ENCODE measurements around the gene TAB2.

TAB2 gene, protein sequence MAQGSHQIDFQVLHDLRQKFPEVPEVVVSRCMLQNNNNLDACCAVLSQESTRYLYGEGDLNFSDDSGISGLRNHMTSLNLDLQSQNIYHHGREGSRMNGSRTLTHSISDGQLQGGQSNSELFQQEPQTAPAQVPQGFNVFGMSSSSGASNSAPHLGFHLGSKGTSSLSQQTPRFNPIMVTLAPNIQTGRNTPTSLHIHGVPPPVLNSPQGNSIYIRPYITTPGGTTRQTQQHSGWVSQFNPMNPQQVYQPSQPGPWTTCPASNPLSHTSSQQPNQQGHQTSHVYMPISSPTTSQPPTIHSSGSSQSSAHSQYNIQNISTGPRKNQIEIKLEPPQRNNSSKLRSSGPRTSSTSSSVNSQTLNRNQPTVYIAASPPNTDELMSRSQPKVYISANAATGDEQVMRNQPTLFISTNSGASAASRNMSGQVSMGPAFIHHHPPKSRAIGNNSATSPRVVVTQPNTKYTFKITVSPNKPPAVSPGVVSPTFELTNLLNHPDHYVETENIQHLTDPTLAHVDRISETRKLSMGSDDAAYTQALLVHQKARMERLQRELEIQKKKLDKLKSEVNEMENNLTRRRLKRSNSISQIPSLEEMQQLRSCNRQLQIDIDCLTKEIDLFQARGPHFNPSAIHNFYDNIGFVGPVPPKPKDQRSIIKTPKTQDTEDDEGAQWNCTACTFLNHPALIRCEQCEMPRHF

DNA sequence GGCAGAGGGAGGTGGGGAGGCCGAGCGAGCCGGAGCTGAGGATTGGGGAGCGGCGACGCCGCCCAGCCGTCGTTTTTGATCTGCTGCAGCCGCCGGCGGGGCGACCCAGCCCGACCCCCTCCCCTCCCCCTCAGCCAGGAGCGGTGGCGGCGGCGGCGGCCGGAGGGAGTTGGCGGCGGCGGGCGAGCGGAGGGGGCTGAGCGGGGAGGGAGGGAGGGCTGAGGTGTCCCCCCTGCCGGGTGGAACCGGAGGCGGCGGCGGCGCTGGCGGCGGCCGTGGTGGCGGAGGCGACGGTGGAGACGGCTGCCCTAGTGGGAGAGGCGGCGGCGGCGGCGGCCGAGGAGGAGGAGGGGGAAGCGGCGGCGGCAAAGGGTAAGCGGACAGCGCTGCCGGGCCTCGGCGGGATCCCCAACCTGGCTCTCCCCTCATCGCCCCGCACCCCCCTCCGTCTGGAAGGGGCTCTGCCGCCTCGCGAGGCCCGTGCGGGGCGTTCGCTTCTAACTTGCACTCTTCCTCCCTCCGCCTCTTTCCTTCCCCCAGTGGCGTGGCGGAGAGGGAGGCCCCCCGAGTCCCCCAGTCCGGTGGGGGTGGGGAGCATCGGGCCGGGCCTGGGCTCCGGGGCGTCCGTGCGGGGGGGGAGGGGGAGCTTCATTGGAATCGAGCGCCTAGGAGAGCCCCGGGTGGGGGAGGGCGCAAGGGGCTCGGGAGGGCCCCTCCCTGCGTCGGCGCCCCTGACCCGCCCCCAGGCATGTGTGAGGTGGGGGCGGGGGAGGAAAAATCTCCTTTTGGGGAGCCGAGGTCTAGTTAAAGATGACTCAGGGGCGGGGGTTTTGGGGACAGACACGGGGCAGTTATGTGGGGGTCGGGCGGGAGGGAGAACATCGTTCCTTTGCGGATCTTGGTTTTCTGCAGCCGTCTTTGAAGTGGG, at the start of gene TAB2:
Gene TAB2 (plus strand): TSS at position 69 of the 928 bp plus-strand sequence. CDS start 52,286 bp downstream, outside the sequence.
- in situ Hi-C loops (cut with HindIII; ENCODE audit: low sequenced_read_pairs): no loop called here

DNA sequence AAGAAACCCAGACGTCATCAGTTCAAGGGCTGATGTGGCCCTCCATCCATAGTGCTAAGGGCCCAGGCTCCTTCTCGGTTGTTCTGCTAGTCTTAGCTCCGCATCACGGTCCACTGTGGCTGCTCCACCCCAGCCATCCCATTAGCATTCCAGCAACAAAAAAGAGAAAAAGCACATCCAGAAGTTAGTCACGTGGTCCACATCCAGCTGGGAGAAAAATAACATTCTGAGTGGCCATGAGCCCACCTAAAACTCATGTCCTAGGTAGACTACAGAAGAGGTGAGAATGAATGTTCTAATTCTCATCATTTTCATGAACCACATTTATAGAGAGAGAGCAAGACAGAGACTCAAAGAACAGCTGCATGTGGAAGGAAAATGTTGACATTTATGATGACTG, 49.4 kb upstream of the TAB2 start:
- in situ Hi-C loops (cut with HindIII; ENCODE audit: low sequenced_read_pairs): no loop called here

DNA sequence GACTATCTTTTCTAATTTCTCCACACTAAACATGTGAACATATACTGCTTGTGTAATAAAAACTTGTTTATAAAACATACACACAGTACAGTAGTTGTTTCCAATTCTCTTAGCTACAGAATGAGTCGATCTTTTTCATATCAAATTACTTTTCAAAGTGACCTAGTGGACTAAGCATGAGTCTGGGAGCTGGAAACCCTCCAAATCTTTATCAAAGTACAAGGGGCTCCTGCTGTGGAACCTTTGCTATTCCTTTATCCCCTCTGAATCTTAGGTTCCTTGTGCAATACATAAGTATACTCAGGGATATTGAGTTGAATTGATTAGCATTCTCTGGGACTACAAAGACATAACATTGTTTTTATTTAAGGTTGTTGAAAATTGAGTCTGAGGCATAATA, 48.7 kb upstream of the TAB2 start:
- in situ Hi-C loops (cut with HindIII; ENCODE audit: low sequenced_read_pairs): no loop called here

DNA sequence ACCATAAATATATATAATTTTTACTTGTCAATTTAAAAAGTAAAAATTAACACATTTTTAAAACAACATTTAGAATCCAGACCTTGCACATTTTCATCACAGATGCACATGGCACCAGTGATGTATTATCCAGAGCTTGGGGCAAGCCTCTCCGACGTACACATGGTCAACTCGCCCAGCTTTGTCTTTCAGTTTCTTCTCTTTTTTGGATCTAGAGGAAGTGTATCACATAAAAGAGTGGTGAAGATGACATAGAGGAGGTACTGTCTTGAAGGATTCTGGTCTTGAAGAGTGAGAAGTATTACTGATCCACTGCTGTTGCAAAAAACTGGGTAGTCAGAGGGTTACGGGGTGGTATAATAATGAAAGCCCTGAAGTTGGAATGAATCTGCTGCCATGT, 46.9 kb upstream of the TAB2 start:
- in situ Hi-C loops (cut with HindIII; ENCODE audit: low sequenced_read_pairs): no loop called here

DNA sequence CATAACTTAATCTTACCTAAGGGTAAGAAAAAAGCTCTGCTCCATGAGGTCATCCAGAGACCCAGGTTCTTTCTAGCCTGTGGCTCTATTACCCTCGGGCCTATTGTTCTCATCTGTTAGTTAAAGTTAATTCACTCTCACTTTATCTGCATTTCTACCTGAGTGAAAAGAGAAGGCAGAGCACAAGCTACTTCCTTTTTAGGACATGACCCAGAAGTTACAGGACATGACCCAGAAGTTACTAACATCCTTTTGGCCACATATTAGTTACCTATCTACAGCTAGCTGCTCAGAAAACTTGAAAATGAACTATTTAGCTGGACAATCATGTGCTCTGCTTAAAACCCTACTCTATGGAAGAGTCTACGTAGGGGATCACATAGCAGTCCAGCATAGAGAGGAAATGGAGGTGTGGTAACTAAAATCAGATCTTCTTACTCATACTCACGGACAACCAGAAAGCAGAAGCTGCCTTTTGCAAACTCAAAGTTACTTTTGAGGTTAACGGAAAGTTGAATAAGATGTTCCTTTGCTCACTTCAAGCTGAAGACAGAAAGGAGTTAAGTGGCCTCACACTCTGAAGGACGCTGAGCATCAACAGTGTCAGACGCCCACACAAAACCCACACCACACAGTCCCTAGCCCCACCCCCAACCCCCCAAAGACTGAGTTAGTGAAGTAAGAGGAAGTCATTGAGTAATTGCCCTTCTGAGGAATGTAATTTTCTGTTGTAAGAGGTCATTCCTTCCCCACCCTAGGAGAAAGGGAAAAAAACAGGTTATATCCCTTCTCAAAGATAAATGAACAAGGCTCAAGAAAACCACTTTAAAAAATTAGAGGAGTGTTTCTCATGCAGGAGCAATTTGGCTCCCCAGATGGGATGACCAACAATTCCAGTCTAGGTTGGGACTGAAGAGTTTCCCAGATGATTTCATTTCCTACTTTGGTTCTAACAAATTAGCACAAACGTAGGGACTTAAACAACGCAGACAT, 45.9 kb upstream of the TAB2 start:
- in situ Hi-C loops (cut with HindIII; ENCODE audit: low sequenced_read_pairs): no loop called here

DNA sequence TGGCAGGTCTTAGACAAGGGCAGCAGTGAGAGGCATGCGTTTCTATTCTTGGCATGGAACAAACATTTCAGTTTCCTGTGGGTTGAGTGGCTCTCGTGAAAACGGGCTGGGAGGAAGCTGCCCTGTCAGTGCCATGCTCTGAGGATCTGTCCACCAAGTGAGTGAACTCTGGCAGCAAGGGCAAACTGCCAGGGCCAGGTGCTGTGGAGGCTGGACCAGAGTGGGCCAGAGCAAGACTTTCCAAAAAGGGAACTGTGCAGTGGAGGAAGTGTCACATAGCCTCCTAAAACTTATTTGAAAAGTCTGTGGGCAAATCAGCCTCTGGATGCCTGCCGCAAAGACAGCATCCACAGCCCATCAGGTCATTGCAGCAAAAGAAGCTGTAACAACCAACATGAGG, 44.2 kb upstream of the TAB2 start:
- in situ Hi-C loops (cut with HindIII; ENCODE audit: low sequenced_read_pairs): no loop called here

DNA sequence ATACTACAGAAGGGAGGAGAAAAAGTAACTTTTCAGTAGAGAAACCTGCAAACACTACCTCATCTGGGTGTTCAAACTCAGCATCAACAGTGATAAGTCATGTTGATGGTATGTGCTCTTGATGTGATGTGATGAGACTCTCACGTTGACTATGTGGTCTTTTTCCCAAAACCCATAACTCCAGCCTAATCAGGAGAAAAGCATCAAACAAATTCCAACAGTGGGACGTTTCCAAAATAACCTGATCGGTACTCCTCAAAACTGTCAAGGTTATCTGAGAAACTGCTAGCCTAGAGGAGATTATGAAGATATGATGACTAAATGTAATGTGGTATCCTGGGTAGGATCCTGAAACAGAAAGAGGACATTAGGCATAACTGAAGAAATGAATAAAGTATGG, 41.9 kb upstream of the TAB2 start:
- in situ Hi-C loops (cut with HindIII; ENCODE audit: low sequenced_read_pairs): no loop called here

DNA sequence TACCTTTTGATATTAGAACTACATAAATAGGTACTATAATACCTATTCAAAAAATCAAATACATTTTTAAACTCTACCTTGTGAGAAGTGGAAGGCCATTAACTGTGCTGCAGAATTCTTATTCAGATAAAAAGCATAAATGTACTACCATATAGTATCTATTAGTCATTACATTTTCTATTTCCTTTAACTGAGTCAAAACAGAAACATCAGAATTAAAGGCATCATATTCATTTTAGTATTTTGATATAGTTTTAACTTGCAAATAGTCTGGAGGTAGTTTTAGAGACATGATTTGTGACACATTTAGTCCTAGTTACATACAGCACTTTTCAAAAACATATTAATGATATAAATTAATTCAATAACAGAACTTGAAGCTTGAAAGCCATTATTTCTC, 39.9 kb upstream of the TAB2 start:
- in situ Hi-C loops (cut with HindIII; ENCODE audit: low sequenced_read_pairs): no loop called here

DNA sequence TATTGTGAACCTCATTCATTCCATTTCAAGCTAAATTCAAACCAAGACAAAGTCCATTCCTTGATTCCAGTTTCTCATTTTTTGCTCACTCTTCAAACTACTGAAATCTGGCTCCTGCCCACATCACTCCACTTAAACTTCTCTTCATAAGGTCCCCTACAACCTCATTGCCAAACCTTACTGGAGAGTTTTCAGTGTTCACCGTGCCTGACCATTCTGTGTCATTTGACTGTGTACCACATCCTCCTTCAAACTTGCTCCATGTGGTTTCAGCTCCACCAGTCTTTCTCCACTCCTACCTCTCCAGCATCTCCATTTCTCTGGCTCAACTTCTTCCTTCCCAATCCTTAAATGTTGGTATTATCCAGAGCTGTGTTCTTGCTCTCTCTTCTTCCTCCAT, 38.5 kb upstream of the TAB2 start:
- in situ Hi-C loops (cut with HindIII; ENCODE audit: low sequenced_read_pairs): no loop called here

DNA sequence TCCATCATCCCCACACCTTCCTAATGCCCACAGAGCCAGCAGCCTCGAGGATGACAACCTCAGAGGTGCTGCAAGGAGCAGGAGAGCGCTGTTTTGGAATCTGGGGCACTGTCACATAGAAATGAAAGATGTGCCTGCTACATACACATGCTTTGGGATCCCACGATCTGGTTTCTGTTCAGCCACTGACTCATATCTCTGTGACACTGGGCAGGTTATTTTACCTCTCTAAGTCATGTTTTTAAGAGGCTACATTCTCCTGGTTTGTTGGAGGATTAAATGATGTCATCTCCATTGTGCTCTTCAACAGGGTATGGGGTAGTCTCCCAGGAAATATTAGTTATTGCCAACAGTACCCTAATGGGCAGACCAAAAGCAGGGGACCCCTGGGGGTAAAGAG, 32.6 kb upstream of the TAB2 start:
- in situ Hi-C loops (cut with HindIII; ENCODE audit: low sequenced_read_pairs): loop anchor here (5.0 kb wide), 1 partner anchor 48 kb away; no protein-coding TSS in a partner anchor

DNA sequence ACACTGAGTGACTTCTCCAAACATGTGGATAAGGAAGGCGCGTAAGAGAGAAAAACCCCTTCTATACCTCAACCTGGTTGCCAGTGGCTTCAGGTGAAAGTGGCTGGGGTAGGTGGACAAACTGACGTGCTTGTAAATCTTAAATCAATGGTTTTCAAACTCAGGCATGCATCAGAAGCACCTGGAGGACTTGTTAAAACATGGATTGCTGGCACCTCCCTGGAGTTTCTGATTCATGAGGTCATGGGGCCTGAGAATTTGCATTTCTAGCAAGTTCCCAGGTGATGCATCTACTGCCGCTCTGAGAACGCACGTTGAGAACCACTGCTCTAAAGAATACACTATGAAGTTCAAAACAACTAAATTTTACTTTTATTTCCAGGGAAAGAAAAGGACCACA, 31.9 kb upstream of the TAB2 start:
- in situ Hi-C loops (cut with HindIII; ENCODE audit: low sequenced_read_pairs): loop anchor here (5.0 kb wide), 1 partner anchor 48 kb away; no protein-coding TSS in a partner anchor

DNA sequence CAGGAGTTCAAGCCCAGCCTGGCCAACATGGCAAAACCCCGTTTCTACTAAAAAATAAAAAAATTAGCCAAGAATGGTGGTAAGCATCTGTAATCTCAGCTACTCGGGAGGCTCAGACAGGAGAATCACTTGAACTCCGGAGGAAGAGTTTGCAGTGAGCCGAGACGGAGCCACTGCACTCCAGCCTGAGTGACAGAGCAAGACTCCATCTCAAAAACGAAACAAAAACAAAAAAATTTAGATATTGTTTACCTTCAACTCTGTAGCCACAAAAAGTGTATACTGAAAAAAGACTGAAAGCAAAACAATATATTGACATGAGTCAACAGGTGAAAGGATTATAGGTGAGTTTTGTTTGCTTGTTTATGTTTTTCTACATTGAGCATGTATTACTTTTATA, 30.6 kb upstream of the TAB2 start:
- in situ Hi-C loops (cut with HindIII; ENCODE audit: low sequenced_read_pairs): loop anchor here (5.0 kb wide), 1 partner anchor 50 kb away; no protein-coding TSS in a partner anchor

DNA sequence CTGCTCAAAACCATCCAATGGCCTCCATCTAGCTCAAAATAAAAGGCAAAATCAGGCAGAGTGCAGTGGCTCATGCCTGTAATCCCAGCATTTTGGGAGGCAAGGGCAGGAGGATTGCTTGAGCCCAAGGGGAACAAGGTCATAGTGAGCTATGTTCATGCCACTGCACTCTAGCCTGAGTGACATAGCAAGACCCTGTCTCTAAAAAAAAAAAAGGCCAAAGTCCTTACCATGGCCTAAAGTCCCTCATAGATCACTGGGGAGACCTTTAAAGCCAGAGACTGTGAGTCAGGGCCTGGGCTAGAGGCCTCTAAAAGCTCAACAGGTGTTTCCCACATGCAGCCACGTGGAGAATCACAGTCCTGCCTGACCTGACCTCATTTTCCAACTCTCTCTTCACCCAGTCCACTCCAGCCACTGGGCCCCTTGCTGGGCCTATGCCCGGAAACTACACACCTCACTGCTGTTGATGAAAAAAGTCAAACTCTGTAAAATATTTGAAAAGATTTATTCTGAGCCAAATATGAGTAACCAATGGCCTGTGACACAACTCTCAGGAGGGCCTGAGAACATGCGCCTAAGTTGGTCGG, 28.2 kb upstream of the TAB2 start:
- in situ Hi-C loops (cut with HindIII; ENCODE audit: low sequenced_read_pairs): loop anchor here (5.0 kb wide), 1 partner anchor 52 kb away; no protein-coding TSS in a partner anchor

DNA sequence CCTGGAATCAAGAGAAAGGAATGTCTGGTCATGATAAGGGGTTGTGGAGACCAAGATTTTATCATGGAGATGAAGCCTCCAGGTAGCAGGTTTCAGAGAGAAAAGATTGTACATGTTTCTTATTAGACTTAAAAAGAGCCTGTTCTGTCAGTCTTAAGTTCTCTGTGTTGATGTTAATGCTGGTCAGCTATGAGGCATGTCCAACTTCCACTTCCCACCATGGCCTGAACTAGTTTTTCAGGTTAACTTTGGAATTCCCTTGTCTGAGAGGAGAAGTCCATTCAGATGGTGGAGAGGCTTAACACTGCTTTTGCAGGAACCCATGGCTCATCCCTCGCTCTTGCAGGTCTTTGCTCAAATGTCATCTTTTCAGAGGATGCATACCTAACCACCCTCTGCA, 27.5 kb upstream of the TAB2 start:
- in situ Hi-C loops (cut with HindIII; ENCODE audit: low sequenced_read_pairs): loop anchor here (5.0 kb wide), 1 partner anchor 53 kb away; no protein-coding TSS in a partner anchor

DNA sequence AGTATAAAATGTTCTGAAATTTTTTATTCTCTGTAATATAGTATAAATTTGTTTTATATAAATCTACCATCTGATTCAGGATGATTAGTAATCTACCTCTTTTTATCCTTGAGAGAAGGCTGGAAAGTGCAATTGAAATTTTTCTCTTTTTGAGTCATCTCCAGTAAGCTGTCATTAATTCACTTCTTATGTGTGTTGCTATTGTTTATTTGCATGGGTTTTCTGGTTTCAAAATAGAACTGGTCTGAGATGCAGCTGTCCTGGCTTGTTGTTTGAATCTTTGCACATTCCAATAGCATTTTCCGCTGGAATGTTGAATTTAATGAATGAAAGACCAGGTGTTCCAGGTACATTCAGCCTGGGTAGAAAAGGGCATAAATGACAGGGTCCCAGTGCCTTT, 24.3 kb upstream of the TAB2 start:
- in situ Hi-C loops (cut with HindIII; ENCODE audit: low sequenced_read_pairs): no loop called here

DNA sequence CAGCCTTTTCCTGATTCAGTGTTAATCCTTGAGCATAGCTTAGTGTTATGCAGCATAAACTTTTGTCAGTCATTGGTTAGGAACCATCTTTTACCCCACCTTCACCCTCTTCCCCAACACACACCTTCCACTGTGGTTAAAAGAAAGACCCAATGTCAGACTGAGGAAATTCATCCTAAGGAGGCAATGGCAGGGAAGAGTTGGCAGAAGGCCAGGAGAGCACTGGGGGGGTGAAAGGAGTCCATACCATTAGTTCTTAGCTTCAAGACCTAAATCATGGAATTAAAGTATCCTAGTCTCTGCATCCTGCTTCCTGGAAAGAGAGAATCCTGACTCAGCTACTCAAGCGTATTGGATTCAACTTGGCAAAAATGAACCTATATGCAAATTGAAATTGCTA, 16.9 kb upstream of the TAB2 start:
- in situ Hi-C loops (cut with HindIII; ENCODE audit: low sequenced_read_pairs): no loop called here

DNA sequence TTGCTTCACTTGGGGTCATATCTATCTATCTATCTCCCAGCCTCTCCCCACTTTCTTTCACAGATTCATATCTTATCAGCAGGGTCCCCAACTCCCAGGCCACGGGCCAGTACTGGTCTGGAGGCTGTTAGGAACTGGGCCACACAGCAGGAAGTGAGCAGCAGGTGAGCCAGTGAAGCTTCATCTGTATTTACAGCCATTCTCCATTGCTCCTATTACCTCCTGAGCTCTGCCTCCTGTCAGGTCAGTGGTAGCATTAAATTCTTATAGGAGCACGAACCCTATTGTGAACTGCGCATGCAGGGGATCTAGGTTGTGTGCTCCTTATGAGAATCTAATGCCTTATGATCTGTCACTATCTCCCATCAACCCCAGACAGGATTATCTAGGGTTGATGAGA, 14.8 kb upstream of the TAB2 start:
- in situ Hi-C loops (cut with HindIII; ENCODE audit: low sequenced_read_pairs): no loop called here

DNA sequence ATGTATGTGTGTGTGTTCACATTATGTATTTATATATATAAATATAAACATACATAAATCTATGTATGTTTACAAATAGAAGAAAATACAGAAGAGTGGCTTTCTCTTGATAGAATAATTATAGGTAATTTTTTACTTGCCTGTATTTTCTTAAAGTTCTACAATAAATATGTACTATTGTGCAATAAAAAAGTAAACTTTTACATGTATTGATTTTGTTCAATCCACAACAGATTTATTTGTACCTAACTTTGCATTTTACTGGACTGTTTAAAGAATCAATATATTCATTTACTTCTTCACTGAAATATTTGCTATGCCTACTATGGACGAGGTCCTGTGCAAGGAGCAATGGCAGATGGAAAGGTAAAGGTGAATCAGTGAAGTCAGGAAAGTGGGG, 14.0 kb upstream of the TAB2 start:
- in situ Hi-C loops (cut with HindIII; ENCODE audit: low sequenced_read_pairs): no loop called here

DNA sequence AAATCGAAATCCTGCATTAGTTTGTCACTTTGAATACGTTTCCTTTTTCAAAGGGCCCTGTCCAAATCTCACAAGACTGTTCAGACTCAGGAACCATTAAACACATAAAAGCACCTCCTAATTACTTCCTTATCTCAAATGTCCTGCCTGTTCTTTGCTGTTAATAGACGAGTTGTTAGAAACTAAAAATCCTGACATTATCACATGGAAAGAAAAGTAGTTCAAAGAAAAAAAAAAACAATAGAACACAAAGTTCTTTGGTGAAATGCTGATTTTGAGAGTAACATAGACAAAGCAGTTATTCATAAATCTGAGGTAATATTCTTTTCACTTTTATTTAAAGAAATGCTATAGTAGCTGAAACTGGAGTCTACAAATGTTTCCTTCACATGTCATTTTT, 12.1 kb upstream of the TAB2 start:
- in situ Hi-C loops (cut with HindIII; ENCODE audit: low sequenced_read_pairs): no loop called here
